NB4 (cell line): Measurements from ENCODE around the gene TWIST2.

ENCODE experiments used
- DNase-seq: peaks from one replicate; pipeline ENCODE4 v3.0.0; 2010; ENCODE audit warnings: low read depth
- H3K4me3 ChIP-seq: one replicate; pipeline ENCODE4 v1.5.1; 2011; ENCODE audit warnings: mild to moderate bottlenecking, low read depth, low read length, moderate library complexity
- CTCF ChIP-seq: IDR thresholded peaks from one replicate; pipeline ENCODE4 v1.5.1; 2012; ENCODE audit warnings: low read depth, low read length
- MYC ChIP-seq: IDR thresholded peaks from 2 replicates; pipeline ENCODE4 v1.6.1; 2011; ENCODE audit warnings: low read depth, low read length
- POLR2A ChIP-seq: IDR thresholded peaks from 2 replicates; pipeline ENCODE4 v1.6.1; 2011; ENCODE audit warnings: mild to moderate bottlenecking; ENCODE audit not compliant: insufficient read length; ENCODE audit errors: extremely low read depth
- TF ChIP-seq, protein P1 (sequence below): IDR thresholded peaks from 2 replicates; pipeline ENCODE4 v1.6.1; 2011; ENCODE audit warnings: low read depth, low read length

Gene TWIST2

DNA sequence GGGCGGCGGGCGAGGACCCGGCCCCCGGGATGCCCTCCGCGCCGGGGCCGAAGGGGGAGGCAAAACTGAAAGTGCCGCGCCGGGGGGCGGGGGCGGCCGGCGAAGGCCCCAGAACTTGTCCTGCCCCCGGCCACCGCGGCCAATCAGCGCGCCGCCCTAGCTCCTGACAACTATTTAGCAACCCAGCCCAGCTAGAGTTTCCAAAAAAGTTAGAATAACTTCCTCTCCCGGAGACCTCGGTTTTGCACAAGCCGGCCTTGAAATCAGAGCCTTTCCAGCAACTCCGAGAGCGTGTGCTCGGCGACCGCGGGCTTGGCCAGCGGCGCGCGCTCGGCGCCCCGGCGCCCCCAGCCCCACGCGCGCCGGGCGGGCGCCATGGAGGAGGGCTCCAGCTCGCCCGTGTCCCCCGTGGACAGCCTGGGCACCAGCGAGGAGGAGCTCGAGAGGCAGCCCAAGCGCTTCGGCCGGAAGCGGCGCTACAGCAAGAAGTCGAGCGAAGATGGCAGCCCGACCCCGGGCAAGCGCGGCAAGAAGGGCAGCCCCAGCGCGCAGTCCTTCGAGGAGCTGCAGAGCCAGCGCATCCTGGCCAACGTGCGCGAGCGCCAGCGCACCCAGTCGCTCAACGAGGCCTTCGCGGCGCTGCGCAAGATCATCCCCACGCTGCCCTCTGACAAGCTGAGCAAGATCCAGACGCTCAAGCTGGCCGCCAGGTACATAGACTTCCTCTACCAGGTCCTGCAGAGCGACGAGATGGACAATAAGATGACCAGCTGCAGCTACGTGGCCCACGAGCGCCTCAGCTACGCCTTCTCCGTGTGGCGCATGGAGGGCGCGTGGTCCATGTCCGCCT, at the start of gene TWIST2:
Gene TWIST2 (plus strand): TSS at position 245 of the 850 bp plus-strand sequence. CDS start 131 bp downstream, at position 376.
- TF ChIP-seq CTCF, result no peak
- TF ChIP-seq, protein P1, sequence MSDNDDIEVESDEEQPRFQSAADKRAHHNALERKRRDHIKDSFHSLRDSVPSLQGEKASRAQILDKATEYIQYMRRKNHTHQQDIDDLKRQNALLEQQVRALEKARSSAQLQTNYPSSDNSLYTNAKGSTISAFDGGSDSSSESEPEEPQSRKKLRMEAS, result no peak
- TF ChIP-seq MYC, result no peak
- TF ChIP-seq POLR2A, result no peak
- DNase-seq, result peak; percentile 40
- no peak within 1 kb of the TSS for H3K4me3 ChIP-seq

GRCh38 chr2:238801791-238802190, 46.1 kb upstream of the TWIST2 start:
- DNase-seq, result no peak
- no peak overlapping the region for H3K4me3 ChIP-seq
- TF ChIP-seq, protein P1, result no peak
- TF ChIP-seq MYC, result no peak
- no peak for TF ChIP-seq POLR2A

- H3K4me3 ChIP-seq, result no peak overlapping the region
- no peak for DNase-seq
- no peak for TF ChIP-seq MYC
- TF ChIP-seq POLR2A, result no peak
- TF ChIP-seq, protein P1, result no peak
- no peak for TF ChIP-seq CTCF
These were observed 44.9 kb upstream of the TWIST2 start for GRCh38 chr2:238802957-238803356.

GRCh38 chr2:238803996-238804870, 43.7 kb upstream of the TWIST2 start:
- no peak for DNase-seq
- no peak for TF ChIP-seq MYC
- TF ChIP-seq, protein P1, result no peak
- TF ChIP-seq POLR2A, result no peak
- TF ChIP-seq CTCF, result no peak
- no peak overlapping the region for H3K4me3 ChIP-seq

DNA sequence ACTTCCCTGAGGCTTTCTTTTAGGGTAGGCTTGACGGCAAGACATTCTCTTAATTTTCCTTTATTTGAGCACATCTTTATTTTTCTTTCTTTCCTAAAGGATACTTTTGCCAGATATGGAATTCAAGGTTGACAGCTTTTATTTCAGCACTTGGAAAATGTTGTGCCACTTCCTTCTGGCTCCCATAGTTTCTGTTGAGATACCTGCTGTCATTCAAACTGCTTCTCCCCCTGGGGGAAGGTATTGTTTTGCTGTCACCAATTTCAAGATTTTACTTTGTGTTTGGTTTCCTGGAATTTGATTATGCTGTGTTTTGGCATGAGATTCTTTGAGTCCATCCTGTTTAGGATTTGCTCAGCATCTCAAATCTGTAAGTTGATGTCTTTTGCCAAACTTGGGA, 39.1 kb upstream of the TWIST2 start:
- TF ChIP-seq POLR2A (no peak), MYC (no peak), CTCF (no peak)
- TF ChIP-seq, protein P1, result no peak
- DNase-seq, result no peak
- H3K4me3 ChIP-seq, result no peak overlapping the region
